HCT116 (cell line): ENCODE results near the gene MIEF1. TPM values are rescaled to one million over a fixed set of nuclear protein-coding genes. Genes with fewer than 3 reads are reported as not detected.

Experiments used
- ATAC-seq: fragments of 200-7000 bp; cut with Tn5 transposase; 2 replicates; pipeline ENCODE4 v1.9.1; 2020; ENCODE audit warnings: mild to moderate bottlenecking, moderate library complexity
- BruUV-seq: library from RNA; stranded (reverse); fragments of 400-500 nt; replicated peaks from 2 replicates; lab custom pipeline; 2021; lab: Mats Ljungman, UMichigan
- CTCF ChIA-PET: fragments of 300-600 bp; sonication (Branson Sonifier 250); formaldehyde crosslinking; loops from one replicate; lab custom pipeline; 2021; ENCODE audit warnings: antibody characterized with exemption; lab: Charles Lee
- POLR2A ChIA-PET: fragments of 300-600, 350-600 bp; sonication (Branson Sonifier 250); formaldehyde crosslinking; loops from one replicate; lab custom pipeline; 2021; ENCODE audit warnings: antibody characterized with exemption; lab: Charles Lee
- RAD21 ChIA-PET, 2 experiments: fragments of 300-600 bp; sonication (Branson Sonifier 250); formaldehyde crosslinking; loops; one replicate each; lab custom pipeline; 2023; ENCODE audit warnings: low total read pairs in 2 of 2; ENCODE audit not compliant: uncharacterized antibody in 2 of 2, unreplicated experiment in 2 of 2, low non-redundant PET in 1 of 2; lab: Charles Lee
- DNase-seq: peaks from one replicate; pipeline ENCODE4 v3.0.0-alpha.2; 2010; ENCODE audit warnings: low read depth, low spot score
- H2AFZ ChIP-seq: fragments of 200-600 bp; shearing (Covaris generic), sonication (generic); 2 replicates; pipeline ENCODE4 v1.6.1; 2017; ENCODE audit warnings: low read depth, mixed run types, mixed read lengths, antibody characterized with exemption, low read length; ENCODE audit not compliant: poor library complexity, severe bottlenecking
- H3K27ac ChIP-seq: 2 replicates; pipeline ENCODE4 v1.5.1; 2012; ENCODE audit warnings: low read depth, low read length
- H3K27me3 ChIP-seq: fragments of 200-600 bp; sonication (generic); 2 replicates; pipeline ENCODE4 v1.6.1; 2016; ENCODE audit warnings: mixed run types, low read length, mixed read lengths; ENCODE audit not compliant: insufficient read depth
- H3K36me3 ChIP-seq, 2 experiments: fragments of 200-500 bp in 1 of 2; fragments of 200-600 bp in 1 of 2; sonication (Bioruptor generic) in 1 of 2; sonication (generic) in 1 of 2; 2 replicates each; pipeline versions ENCODE4 v1.5.1 to v1.6.1; 2014 to 2016; ENCODE audit warnings: low read length in 2 of 2, inconsistent platforms in 1 of 2, mixed read lengths in 1 of 2, mixed run types in 1 of 2; ENCODE audit not compliant: insufficient read depth in 2 of 2, control insufficient read depth in 1 of 2
- H3K4me1 ChIP-seq, 2 experiments: fragments of 200-600 bp in 1 of 2; sonication (generic) in 1 of 2; 2 replicates each; pipeline versions ENCODE4 v1.5.1 to v1.6.1; 2012 to 2017; ENCODE audit warnings: low read length in 2 of 2, inconsistent platforms in 1 of 2, mild to moderate bottlenecking in 1 of 2, mixed read lengths in 1 of 2, mixed run types in 1 of 2, moderate library complexity in 1 of 2; ENCODE audit not compliant: insufficient read depth in 2 of 2, control insufficient read depth in 1 of 2
- H3K4me2 ChIP-seq: fragments of 200-600 bp; sonication (generic); 2 replicates; pipeline ENCODE4 v1.6.1; 2017; ENCODE audit warnings: mixed run types, low read length, mixed read lengths
- H3K4me3 ChIP-seq, 2 experiments: fragments of 200-600 bp in 1 of 2; sonication (generic) in 1 of 2; replicated peaks in 1 of 2; 2 replicates each; pipeline ENCODE4 v1.5.1; 2011 to 2016; ENCODE audit warnings: low read length in 2 of 2, control low read depth in 1 of 2, low read depth in 1 of 2, mild to moderate bottlenecking in 1 of 2, mixed read lengths in 1 of 2, mixed run types in 1 of 2
- H3K79me2 ChIP-seq: fragments of 200-600 bp; sonication (generic); 2 replicates; pipeline ENCODE4 v1.6.1; 2017; ENCODE audit warnings: mild to moderate bottlenecking, mixed run types, low read length, moderate library complexity, mixed read lengths; ENCODE audit not compliant: insufficient read depth
- H3K9ac ChIP-seq: fragments of 200-600 bp; sonication (generic); 2 replicates; pipeline ENCODE4 v1.6.1; 2016; ENCODE audit warnings: low read length, mixed read lengths
- H3K9me2 ChIP-seq: fragments of 200-600 bp; sonication (generic), shearing (Covaris generic); 2 replicates; pipeline ENCODE4 v1.6.1; 2017; ENCODE audit warnings: mixed run types, mild to moderate bottlenecking, moderate library complexity; ENCODE audit not compliant: insufficient read depth
- H3K9me3 ChIP-seq, 2 experiments: fragments of 200-500 bp in 1 of 2; fragments of 200-600 bp in 1 of 2; sonication (Bioruptor generic) in 1 of 2; sonication (generic) in 1 of 2; 2 replicates each; pipeline ENCODE4 v1.6.1; 2014 to 2017; ENCODE audit warnings: low read length in 2 of 2, mixed read lengths in 2 of 2, inconsistent platforms in 1 of 2, low read depth in 1 of 2, mild to moderate bottlenecking in 1 of 2, mixed run types in 1 of 2, moderate library complexity in 1 of 2; ENCODE audit not compliant: control insufficient read depth in 1 of 2, insufficient read depth in 1 of 2
- H4K20me1 ChIP-seq: fragments of 200-600 bp; sonication (generic), shearing (Covaris generic); 2 replicates; pipeline ENCODE4 v1.6.1; 2017; ENCODE audit warnings: mixed run types, mild to moderate bottlenecking, moderate library complexity; ENCODE audit not compliant: insufficient read depth
- CEBPB ChIP-seq: IDR thresholded peaks from 2 replicates; pipeline ENCODE4 v1.6.1; 2012; ENCODE audit warnings: low read depth
- ELF1 ChIP-seq: IDR thresholded peaks from 2 replicates; pipeline ENCODE4 v1.6.1; 2012; ENCODE audit warnings: low read depth, borderline replicate concordance
- POLR2A ChIP-seq: IDR thresholded peaks from 2 replicates; pipeline ENCODE4 v1.7.0; 2011; ENCODE audit warnings: borderline replicate concordance; ENCODE audit not compliant: insufficient read depth, insufficient read length; ENCODE audit errors: extremely low read depth
- SIN3A ChIP-seq: IDR thresholded peaks from 2 replicates; pipeline ENCODE4 v1.6.1; 2012; ENCODE audit warnings: low read depth
- intact Hi-C: fragments of 100-400 bp; cut with micrococcal nuclease; formaldehyde crosslinking; loops from 2 replicates; pipeline ENCODE4 v1.10.0; 2022
- total RNA-seq: library from RNA; stranded (reverse); gene quantifications from one replicate; pipeline ENCODE4 v1.2.1, GENCODE V29; 2021; ENCODE audit not compliant: unreplicated experiment
- TF ChIP-seq, protein P1 (sequence below): IDR thresholded peaks from 2 replicates; pipeline ENCODE4 v1.6.1; 2012
- TF ChIP-seq, protein P2 (sequence below), 3 experiments: fragments of 200-600 bp in 1 of 3; sonication (generic) in 1 of 3; IDR thresholded peaks in 2 of 3; conservative IDR thresholded peaks in 1 of 3; 2 replicates each; pipeline ENCODE4 v1.5.1; 2012 to 2017; ENCODE audit warnings: low read depth in 2 of 3, low read length in 2 of 3, antibody characterized with exemption in 1 of 3, borderline replicate concordance in 1 of 3, control low read depth in 1 of 3, mild to moderate bottlenecking in 1 of 3, mixed read lengths in 1 of 3, mixed run types in 1 of 3, moderate library complexity in 1 of 3; ENCODE audit not compliant: insufficient read depth in 1 of 3
- TF ChIP-seq, protein P3 (sequence below): IDR thresholded peaks from 2 replicates; pipeline ENCODE4 v1.6.1; 2012; ENCODE audit warnings: low read depth

The MIEF1 gene
- total RNA-seq, 1 experiment from 2014 or later, result 42.8 TPM

DNA sequence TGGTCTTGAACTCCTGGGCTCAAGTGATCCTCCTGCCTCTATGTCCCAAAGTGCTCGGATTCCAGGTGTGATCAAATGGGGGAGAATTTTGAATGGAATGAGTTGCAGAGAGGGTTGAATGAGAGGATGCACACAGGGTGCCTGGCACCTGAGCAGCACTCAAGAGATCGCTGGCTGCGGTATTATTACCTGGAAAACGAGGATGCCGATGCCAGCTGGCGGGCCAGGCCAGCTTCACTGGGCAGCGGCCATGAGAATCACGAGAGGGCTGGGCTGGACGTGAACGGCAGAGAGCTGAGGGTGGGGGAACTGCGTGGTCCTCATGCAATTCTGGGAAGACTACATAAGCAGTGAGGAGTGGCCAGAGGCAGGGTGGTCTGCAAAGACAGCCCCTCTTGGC, 42.4 kb upstream of the MIEF1 start:
- Histone ChIP-seq H3K4me1 (peaks cover under 1 to 2% of the 10 kb centered on the region in 2 experiments; a peak in 2 of 4 replicates), H3K27me3 (no peaks in the 10 kb centered on the region), H3K9me2 (no peaks in the 10 kb centered on the region), H2AFZ (no peak overlapping the region), H3K36me3 (no peaks in the 10 kb centered on the region), H3K9ac (no peak overlapping the region), H3K27ac (no peak overlapping the region), H3K4me3 (no peak overlapping the region), H3K4me2 (no peak overlapping the region), H3K79me2 (no peaks in the 10 kb centered on the region), H4K20me1 (no peaks in the 10 kb centered on the region), H3K9me3 (no peaks in the 10 kb centered on the region)
- BruUV-seq, result no TSS peak
- POLR2A ChIA-PET, result no interaction called here
- intact Hi-C loops, result no loop called here
- CTCF ChIA-PET, result no interaction called here
- DNase-seq (no peak), ATAC-seq (no peak)
- TF ChIP-seq ELF1 (no peak), CEBPB (no peak), SIN3A (no peak), POLR2A (no peak)
- TF ChIP-seq, protein P1, sequence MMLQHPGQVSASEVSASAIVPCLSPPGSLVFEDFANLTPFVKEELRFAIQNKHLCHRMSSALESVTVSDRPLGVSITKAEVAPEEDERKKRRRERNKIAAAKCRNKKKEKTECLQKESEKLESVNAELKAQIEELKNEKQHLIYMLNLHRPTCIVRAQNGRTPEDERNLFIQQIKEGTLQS, result no peak
- TF ChIP-seq, protein P2, sequence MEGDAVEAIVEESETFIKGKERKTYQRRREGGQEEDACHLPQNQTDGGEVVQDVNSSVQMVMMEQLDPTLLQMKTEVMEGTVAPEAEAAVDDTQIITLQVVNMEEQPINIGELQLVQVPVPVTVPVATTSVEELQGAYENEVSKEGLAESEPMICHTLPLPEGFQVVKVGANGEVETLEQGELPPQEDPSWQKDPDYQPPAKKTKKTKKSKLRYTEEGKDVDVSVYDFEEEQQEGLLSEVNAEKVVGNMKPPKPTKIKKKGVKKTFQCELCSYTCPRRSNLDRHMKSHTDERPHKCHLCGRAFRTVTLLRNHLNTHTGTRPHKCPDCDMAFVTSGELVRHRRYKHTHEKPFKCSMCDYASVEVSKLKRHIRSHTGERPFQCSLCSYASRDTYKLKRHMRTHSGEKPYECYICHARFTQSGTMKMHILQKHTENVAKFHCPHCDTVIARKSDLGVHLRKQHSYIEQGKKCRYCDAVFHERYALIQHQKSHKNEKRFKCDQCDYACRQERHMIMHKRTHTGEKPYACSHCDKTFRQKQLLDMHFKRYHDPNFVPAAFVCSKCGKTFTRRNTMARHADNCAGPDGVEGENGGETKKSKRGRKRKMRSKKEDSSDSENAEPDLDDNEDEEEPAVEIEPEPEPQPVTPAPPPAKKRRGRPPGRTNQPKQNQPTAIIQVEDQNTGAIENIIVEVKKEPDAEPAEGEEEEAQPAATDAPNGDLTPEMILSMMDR (IDR thresholded peaks at IDR 0.05 in 2 of 3, conservative IDR thresholded peaks at IDR 0.05 in 1 of 3; ENCODE audit: borderline replicate concordance in 1 of 3, insufficient read depth in 1 of 3, low read depth in 2 of 3, low read length in 2 of 3), result no peak
- TF ChIP-seq, protein P3, sequence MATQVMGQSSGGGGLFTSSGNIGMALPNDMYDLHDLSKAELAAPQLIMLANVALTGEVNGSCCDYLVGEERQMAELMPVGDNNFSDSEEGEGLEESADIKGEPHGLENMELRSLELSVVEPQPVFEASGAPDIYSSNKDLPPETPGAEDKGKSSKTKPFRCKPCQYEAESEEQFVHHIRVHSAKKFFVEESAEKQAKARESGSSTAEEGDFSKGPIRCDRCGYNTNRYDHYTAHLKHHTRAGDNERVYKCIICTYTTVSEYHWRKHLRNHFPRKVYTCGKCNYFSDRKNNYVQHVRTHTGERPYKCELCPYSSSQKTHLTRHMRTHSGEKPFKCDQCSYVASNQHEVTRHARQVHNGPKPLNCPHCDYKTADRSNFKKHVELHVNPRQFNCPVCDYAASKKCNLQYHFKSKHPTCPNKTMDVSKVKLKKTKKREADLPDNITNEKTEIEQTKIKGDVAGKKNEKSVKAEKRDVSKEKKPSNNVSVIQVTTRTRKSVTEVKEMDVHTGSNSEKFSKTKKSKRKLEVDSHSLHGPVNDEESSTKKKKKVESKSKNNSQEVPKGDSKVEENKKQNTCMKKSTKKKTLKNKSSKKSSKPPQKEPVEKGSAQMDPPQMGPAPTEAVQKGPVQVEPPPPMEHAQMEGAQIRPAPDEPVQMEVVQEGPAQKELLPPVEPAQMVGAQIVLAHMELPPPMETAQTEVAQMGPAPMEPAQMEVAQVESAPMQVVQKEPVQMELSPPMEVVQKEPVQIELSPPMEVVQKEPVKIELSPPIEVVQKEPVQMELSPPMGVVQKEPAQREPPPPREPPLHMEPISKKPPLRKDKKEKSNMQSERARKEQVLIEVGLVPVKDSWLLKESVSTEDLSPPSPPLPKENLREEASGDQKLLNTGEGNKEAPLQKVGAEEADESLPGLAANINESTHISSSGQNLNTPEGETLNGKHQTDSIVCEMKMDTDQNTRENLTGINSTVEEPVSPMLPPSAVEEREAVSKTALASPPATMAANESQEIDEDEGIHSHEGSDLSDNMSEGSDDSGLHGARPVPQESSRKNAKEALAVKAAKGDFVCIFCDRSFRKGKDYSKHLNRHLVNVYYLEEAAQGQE, result no peak
- RAD21 ChIA-PET, result no interaction called here
